Progenitor cell of endocrine pancreas (in vitro differentiated cells): Measurements from ENCODE around the gene CDYL. TPM values are rescaled to one million over a fixed set of nuclear protein-coding genes. Genes with fewer than 3 reads are reported as not detected.

Source experiments
- DNase-seq: peaks from one replicate; pipeline ENCODE4 v3.0.0; 2021; ENCODE audit warnings: low spot score; ENCODE audit not compliant: unreplicated experiment
- H3K27ac Mint-ChIP-seq: 2 replicates; pipeline ENCODE4 v1.8.0; 2021; ENCODE audit warnings: mild to moderate bottlenecking, moderate library complexity, mixed read lengths
- H3K27me3 Mint-ChIP-seq: 2 replicates; pipeline ENCODE4 v1.8.0; 2021; ENCODE audit warnings: mixed read lengths
- H3K36me3 Mint-ChIP-seq: 2 replicates; pipeline ENCODE4 v1.8.0; 2022; ENCODE audit warnings: mixed read lengths; ENCODE audit not compliant: insufficient read depth
- H3K4me1 Mint-ChIP-seq: 2 replicates; pipeline ENCODE4 v1.8.0; 2021; ENCODE audit warnings: low read depth, mixed read lengths
- H3K4me3 Mint-ChIP-seq: 2 replicates; pipeline ENCODE4 v1.8.0; 2021; ENCODE audit warnings: low read depth, mild to moderate bottlenecking, moderate library complexity, mixed read lengths
- H3K9me3 Mint-ChIP-seq: 2 replicates; pipeline ENCODE4 v1.8.0; 2021; ENCODE audit warnings: low read depth, mixed read lengths
- total RNA-seq: library from RNA; stranded (reverse); gene quantifications from 2 replicates; pipeline ENCODE4 v1.2.1, GENCODE V29; 2021
- TF ChIP-seq, protein P1 (sequence below): fragments of 200-600 bp; sonication (generic); IDR thresholded peaks from one replicate; pipeline ENCODE4 v1.5.0; 2021; ENCODE audit warnings: antibody characterized with exemption, mild to moderate bottlenecking; ENCODE audit not compliant: unreplicated experiment

The CDYL gene
- total RNA-seq, 1 donor from 2014 or later: 78.3 TPM

DNA sequence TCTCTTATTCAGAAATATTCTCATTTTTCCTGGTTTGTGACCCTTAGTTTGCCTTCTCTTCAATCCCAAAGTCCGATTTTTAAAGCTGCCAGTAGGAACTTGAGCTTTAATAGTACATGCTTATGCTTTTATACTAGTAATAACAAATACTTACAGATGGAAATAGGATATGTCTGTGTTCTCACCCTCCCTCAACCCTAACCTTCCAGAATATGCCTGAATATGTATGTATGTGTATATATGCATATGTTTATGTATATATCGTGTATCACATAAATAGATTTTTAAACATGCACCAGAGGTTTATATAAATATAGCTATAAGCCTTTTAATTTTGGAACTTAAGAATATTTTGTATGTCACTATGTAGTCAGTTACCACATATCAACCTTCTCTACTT lies 38.8 kb downstream of the CDYL start:
- no peaks in the 10 kb centered on the region for H3K27me3 Mint-ChIP-seq
- TF ChIP-seq, protein P1, sequence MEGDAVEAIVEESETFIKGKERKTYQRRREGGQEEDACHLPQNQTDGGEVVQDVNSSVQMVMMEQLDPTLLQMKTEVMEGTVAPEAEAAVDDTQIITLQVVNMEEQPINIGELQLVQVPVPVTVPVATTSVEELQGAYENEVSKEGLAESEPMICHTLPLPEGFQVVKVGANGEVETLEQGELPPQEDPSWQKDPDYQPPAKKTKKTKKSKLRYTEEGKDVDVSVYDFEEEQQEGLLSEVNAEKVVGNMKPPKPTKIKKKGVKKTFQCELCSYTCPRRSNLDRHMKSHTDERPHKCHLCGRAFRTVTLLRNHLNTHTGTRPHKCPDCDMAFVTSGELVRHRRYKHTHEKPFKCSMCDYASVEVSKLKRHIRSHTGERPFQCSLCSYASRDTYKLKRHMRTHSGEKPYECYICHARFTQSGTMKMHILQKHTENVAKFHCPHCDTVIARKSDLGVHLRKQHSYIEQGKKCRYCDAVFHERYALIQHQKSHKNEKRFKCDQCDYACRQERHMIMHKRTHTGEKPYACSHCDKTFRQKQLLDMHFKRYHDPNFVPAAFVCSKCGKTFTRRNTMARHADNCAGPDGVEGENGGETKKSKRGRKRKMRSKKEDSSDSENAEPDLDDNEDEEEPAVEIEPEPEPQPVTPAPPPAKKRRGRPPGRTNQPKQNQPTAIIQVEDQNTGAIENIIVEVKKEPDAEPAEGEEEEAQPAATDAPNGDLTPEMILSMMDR: no peak
- H3K27ac Mint-ChIP-seq: no peak overlapping the region
- H3K9me3 Mint-ChIP-seq: peaks cover 3% of the 10 kb centered on the region
- peaks cover 6% of the 10 kb centered on the region for H3K4me1 Mint-ChIP-seq
- H3K36me3 Mint-ChIP-seq: peaks cover 3% of the 10 kb centered on the region
- DNase-seq: no peak
- H3K4me3 Mint-ChIP-seq: no peak overlapping the region

DNA sequence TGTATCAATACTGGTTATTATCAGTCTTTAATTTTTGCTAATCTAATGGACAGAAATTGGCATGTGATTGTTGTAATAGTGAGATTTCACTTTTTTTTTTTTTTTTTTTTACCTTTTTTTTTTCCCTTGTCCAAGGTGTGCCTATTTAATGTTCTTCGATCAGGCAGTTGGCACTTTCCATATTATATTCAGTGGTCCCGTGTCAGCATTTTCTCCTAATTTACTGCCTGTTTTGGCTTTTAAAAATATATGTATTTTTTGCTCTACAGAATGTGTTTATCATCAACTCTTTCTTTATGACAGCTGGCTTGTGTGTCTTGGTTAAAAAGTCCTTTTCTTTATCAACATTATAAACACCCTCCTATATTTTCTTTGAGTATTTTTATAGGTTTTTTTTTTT lies 39.4 kb downstream of the CDYL start:
- TF ChIP-seq, protein P1: no peak
- Mint-ChIP-seq H3K27ac (no peak overlapping the region), H3K27me3 (no peaks in the 10 kb centered on the region), H3K9me3 (no peaks in the 10 kb centered on the region), H3K4me3 (no peak overlapping the region), H3K36me3 (no peaks in the 10 kb centered on the region), H3K4me1 (peaks cover 6% of the 10 kb centered on the region)
- DNase-seq: no peak

DNA sequence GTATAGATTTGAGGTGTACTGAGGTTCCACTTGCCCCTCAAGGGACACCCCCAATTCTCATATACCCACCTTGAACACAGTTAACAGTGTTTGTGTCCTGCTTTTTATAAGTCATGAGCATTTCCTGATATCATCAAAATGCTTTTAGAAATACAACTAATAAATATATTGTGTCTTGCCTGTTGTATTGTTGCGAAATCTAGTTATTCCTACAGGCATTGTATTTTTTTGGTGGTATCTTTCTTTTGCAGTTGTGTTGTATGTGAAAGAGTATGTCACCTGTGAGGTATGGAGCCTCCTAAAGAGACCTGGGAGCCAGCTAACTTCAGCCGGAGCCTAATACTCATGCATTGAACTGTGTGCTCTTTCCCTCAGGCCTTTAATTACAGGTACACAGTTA lies 40.7 kb downstream of the CDYL start:
- peaks cover 3% of the 10 kb centered on the region for H3K36me3 Mint-ChIP-seq
- TF ChIP-seq, protein P1: no peak
- peaks cover 6% of the 10 kb centered on the region for H3K4me1 Mint-ChIP-seq
- H3K4me3 Mint-ChIP-seq: no peak overlapping the region
- H3K27me3 Mint-ChIP-seq: no peaks in the 10 kb centered on the region
- H3K27ac Mint-ChIP-seq: no peak overlapping the region
- no peak for DNase-seq
- H3K9me3 Mint-ChIP-seq: no peaks in the 10 kb centered on the region

DNA sequence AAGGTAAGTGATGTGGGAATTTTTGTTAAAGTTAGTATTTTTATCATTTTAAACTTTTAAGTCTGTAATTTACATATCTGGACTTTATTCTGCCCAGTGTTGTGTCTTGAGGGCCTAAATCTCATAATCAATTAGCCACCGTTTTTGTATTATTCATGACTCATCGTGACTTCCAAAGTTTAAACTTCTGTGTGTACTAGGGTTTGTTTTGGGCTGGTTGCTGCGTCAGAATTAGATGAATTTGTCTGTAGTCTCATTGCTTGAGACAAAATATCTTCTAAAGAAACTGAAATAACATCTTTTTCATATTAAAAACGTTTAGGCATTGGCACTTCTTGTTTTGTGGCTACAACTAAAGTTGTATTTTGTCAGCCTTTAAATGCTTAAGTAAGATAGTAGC lies 41.3 kb downstream of the CDYL start:
- Mint-ChIP-seq H3K36me3 (peaks cover 3% of the 10 kb centered on the region), H3K9me3 (no peaks in the 10 kb centered on the region), H3K27me3 (no peaks in the 10 kb centered on the region), H3K4me3 (no peak overlapping the region), H3K4me1 (peaks cover 6% of the 10 kb centered on the region), H3K27ac (no peak overlapping the region)
- TF ChIP-seq, protein P1: no peak
- no peak for DNase-seq

DNA sequence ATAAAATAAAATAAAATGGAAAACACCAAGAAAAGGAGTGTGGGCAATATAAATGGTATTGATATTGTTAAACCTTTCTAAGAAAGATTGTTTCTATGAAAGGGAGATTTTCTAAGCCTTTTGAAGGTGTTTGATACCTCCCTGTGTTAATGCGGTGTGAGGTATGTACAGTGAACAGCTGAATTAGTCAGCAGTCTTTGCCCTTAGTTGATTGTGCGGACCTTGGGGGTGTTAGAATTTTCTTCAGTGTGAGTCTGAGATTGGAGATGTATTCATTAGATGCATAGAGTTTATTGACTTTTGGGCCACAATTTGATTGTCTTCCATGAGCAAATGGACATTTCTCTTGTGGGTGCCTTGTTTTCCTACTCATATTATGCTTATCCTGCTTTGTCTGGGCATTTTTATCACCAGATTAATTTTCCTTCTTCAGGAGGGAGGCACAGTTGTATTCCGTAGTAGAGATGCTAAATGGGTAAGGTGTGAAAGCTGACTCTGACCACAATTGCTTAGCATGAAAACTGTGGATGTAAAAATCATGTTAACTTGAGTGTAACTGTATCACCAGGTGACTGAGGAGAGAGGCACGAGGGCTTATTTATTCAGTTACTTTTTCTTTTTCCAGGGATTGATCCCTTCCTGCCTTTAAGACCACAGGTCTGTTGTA lies 42.2 kb downstream of the CDYL start:
- no peaks in the 10 kb centered on the region for H3K27me3 Mint-ChIP-seq
- peaks cover 3% of the 10 kb centered on the region for H3K36me3 Mint-ChIP-seq
- peaks cover 6% of the 10 kb centered on the region for H3K4me1 Mint-ChIP-seq
- peak overlapping the region; percentile 73 for H3K27ac Mint-ChIP-seq
- no peak overlapping the region for H3K4me3 Mint-ChIP-seq
- no peak for DNase-seq
- TF ChIP-seq, protein P1: no peak
- H3K9me3 Mint-ChIP-seq: no peaks in the 10 kb centered on the region
